ENCODE measurements around the gene OBSL1. TPM values are rescaled to one million over a fixed set of nuclear protein-coding genes. Genes with fewer than 3 reads are reported as not detected.

OBSL1 gene
- total RNA-seq, 1 experiment from 2014 or later: 23.1 TPM

DNA sequence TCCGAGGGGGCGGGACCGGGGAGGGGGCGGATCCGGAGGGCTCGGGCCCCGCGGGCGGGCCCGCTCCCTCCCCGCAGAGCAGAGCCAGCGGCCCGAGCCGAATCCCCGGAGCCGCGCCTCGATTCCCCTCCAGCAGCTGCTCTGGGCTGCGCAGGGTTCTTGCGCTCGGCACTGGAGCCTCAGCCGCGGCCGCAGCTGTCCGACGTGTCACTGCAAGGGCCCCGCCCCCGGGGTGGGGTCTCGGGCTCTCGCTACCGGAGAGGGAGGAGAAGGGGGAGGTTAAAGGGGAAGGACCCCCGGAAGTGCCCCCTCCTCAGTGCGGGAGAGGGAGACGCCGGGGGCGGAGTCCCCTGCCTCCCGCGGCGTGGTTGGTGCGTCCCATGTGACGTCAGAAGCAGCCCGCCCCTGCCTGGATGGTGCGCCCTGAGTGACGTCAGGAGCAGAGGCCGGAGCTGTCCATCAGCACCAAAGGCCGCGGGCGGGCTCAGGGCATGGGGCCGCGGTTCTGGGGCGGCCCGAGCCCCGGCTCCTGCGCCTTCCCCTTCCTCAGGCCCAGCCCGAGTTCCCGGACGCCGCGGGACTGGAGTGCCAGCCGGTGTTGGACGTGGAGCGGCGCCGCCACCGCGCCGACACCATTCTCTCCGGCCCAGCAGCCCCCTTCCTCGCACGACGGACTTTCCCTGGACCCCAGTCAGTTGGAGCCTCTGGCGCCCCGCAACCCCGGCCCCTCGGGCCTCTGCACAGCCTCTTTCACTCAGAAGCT lies 27.6 kb downstream of the OBSL1 start, which contains the start of the genes CHPF and TMEM198:
TSS of gene CHPF (minus strand) at position 214 of the 763 bp plus-strand sequence. CDS start 271 bp downstream, outside the sequence.
TSS of gene TMEM198 (plus strand) at position 433 of the 763 bp plus-strand sequence. CDS start 700 bp downstream, outside the sequence.
- intact Hi-C loops (cut with micrococcal nuclease; ENCODE audit: unreplicated experiment): loop anchor here (1.0 to 2.0 kb wide), 2 partner anchors 54 to 145 kb away; partner anchors contain the start of gene STK11IP
- H3K27ac ChIP-seq (ENCODE audit: low read depth, low read length, poor library complexity, severe bottlenecking): peak within 1 kb of the TSS; percentile 73

GRCh38 chr2:219542931-219543595 lies 28.3 kb downstream of the OBSL1 start:
- BruUV-seq (replicated peaks): no TSS peak
- intact Hi-C loops (cut with micrococcal nuclease; ENCODE audit: unreplicated experiment): loop anchor here (1.0 to 2.0 kb wide), 2 partner anchors 54 to 146 kb away; partner anchors contain the start of gene STK11IP
- no peak for DNase-seq (ENCODE audit: low spot score)
- Histone ChIP-seq H3K9me3 (ENCODE audit: low read depth, low read length, poor library complexity, severe bottlenecking) (no peaks in the 10 kb centered on the region), H3K27ac (ENCODE audit: low read depth, low read length, poor library complexity, severe bottlenecking) (peak overlapping the region; percentile 73), H3K4me3 (ENCODE audit: low read depth, low read length, poor library complexity, severe bottlenecking) (peak overlapping the region; percentile 64), H3K27me3 (replicated peaks; ENCODE audit: insufficient read depth, low read depth, low read length, poor library complexity) (no peaks in the 10 kb centered on the region), H3K4me1 (ENCODE audit: insufficient read depth, low read length, poor library complexity, severe bottlenecking) (peaks cover 13% of the 10 kb centered on the region), H3K36me3 (ENCODE audit: insufficient read depth, low read length, poor library complexity, severe bottlenecking) (peaks cover 3% of the 10 kb centered on the region)
- ChIA-PET CTCF (interaction anchor here (1.0 to 1.7 kb wide), 3 partner anchors 13 to 101 kb away, joined by 3 to 6 read pairs (median 3); no protein-coding TSS in a partner anchor), POLR2A (ENCODE audit: low non-redundant PET) (no interaction called here)
- no peak for TF ChIP-seq EZH2 (IDR thresholded peaks at IDR 0.05; ENCODE audit: borderline replicate concordance, low read depth, low read length, poor library complexity, severe bottlenecking)
- TF ChIP-seq, protein P1, sequence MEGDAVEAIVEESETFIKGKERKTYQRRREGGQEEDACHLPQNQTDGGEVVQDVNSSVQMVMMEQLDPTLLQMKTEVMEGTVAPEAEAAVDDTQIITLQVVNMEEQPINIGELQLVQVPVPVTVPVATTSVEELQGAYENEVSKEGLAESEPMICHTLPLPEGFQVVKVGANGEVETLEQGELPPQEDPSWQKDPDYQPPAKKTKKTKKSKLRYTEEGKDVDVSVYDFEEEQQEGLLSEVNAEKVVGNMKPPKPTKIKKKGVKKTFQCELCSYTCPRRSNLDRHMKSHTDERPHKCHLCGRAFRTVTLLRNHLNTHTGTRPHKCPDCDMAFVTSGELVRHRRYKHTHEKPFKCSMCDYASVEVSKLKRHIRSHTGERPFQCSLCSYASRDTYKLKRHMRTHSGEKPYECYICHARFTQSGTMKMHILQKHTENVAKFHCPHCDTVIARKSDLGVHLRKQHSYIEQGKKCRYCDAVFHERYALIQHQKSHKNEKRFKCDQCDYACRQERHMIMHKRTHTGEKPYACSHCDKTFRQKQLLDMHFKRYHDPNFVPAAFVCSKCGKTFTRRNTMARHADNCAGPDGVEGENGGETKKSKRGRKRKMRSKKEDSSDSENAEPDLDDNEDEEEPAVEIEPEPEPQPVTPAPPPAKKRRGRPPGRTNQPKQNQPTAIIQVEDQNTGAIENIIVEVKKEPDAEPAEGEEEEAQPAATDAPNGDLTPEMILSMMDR (conservative IDR thresholded peaks at IDR 0.05; ENCODE audit: low read depth, low read length): no peak

More for the DNA sequence above, 27.6 kb downstream of the OBSL1 start, which contains the start of the genes CHPF and TMEM198:
- CTCF ChIA-PET: interaction anchor here (0.6 to 1.7 kb wide), 4 partner anchors 14 to 101 kb away, joined by 3 to 7 read pairs (median 4); no protein-coding TSS in a partner anchor
- Histone ChIP-seq H3K36me3 (ENCODE audit: insufficient read depth, low read length, poor library complexity, severe bottlenecking) (peaks cover 3% of the 10 kb centered on the region), H3K4me3 (ENCODE audit: low read depth, low read length, poor library complexity, severe bottlenecking) (peak within 1 kb of the TSS; percentile 64), H3K4me1 (ENCODE audit: insufficient read depth, low read length, poor library complexity, severe bottlenecking) (peaks cover 11% of the 10 kb centered on the region), H3K27me3 (replicated peaks; ENCODE audit: insufficient read depth, low read depth, low read length, poor library complexity) (no peaks in the 10 kb centered on the region), H3K9me3 (ENCODE audit: low read depth, low read length, poor library complexity, severe bottlenecking) (no peaks in the 10 kb centered on the region)
- TF ChIP-seq, protein P1 (conservative IDR thresholded peaks at IDR 0.05; ENCODE audit: low read depth, low read length): no peak
- TF ChIP-seq EZH2 (IDR thresholded peaks at IDR 0.05; ENCODE audit: borderline replicate concordance, low read depth, low read length, poor library complexity, severe bottlenecking): no peak
- POLR2A ChIA-PET (ENCODE audit: low non-redundant PET): interaction anchor here (0.7 kb wide), 1 partner anchor 1716 kb away, joined by 3 read pairs; no protein-coding TSS in a partner anchor
- DNase-seq (ENCODE audit: low spot score): peak; percentile 97
- BruUV-seq (replicated peaks): no TSS peak

DNA sequence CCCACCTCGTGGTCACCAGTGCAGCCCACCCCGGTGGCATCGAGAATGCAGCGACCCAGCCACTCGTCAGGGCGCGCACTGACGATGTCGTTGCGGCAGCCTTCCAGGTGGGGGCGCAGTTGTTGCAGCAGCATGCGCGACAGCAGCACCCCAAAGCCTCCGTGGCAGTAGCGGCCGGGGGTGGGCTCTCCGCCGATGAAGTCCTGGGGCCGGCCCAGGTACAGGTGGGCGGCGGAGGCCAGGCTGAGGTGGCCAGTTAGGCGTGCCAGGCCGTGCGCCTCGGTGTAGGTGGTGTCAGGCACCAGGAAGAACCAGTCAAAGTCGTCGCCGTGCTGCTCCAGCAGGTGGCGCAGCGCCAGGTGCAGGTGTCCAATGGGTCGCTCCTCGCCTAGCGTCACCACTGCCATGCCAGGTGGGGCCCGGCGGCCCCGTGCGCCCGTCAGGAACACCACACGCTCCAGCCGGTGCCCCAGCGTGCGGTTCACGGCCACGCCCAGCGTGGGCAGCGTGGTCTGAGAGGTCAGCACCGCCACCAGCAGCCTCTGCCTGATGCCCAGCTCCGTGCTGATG lies 29.6 kb downstream of the OBSL1 start:
- no TSS peak for BruUV-seq (replicated peaks)
- Histone ChIP-seq H3K9me3 (ENCODE audit: low read depth, low read length, poor library complexity, severe bottlenecking) (no peaks in the 10 kb centered on the region), H3K27ac (ENCODE audit: low read depth, low read length, poor library complexity, severe bottlenecking) (no peak overlapping the region), H3K36me3 (ENCODE audit: insufficient read depth, low read length, poor library complexity, severe bottlenecking) (peaks cover 3% of the 10 kb centered on the region), H3K4me1 (ENCODE audit: insufficient read depth, low read length, poor library complexity, severe bottlenecking) (peaks cover 17% of the 10 kb centered on the region), H3K4me3 (ENCODE audit: low read depth, low read length, poor library complexity, severe bottlenecking) (peak overlapping the region; percentile 37), H3K27me3 (replicated peaks; ENCODE audit: insufficient read depth, low read depth, low read length, poor library complexity) (no peaks in the 10 kb centered on the region)
- intact Hi-C loops (cut with micrococcal nuclease; ENCODE audit: unreplicated experiment): loop anchor here (1.0 to 2.0 kb wide), 2 partner anchors 101 to 147 kb away; no protein-coding TSS in a partner anchor
- POLR2A ChIA-PET (ENCODE audit: low non-redundant PET): interaction anchor here (0.5 kb wide), 1 partner anchor 18 kb away, joined by 4 read pairs; no protein-coding TSS in a partner anchor
- CTCF ChIA-PET: interaction anchor here (0.6 to 1.0 kb wide), 5 partner anchors 32 to 89 kb away, joined by 3 to 11 read pairs (median 5); no protein-coding TSS in a partner anchor
- peak; percentile 75 for DNase-seq (ENCODE audit: low spot score)
- TF ChIP-seq, protein P1 (conservative IDR thresholded peaks at IDR 0.05; ENCODE audit: low read depth, low read length): peak; percentile 100
- TF ChIP-seq EZH2 (IDR thresholded peaks at IDR 0.05; ENCODE audit: borderline replicate concordance, low read depth, low read length, poor library complexity, severe bottlenecking): no peak
